ENCODE data around the gene LYSMD3.

DNA sequence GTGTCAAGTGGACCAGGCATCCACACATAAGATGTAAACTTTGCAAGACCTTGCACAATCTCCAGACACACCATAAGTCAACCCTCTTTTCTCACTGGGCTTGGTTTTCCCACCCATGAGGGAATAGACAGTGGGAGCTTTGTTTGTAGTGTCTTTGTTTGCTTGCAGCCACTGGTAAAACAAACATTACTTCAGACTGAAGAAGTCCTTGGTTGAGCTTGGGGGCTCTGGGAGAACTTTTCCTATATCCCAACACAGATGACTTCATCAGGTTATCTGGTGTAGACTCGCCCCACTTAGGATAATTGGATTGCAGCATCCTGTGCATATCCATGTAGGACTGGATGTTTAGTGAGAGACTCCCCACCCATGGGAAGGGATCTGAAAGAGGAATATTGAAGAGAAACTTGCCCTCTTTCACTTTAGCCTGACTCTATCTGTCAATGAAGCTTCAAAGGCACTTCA is 17.7 kb upstream of the LYSMD3 start:
- TF ChIP-seq, protein P1, sequence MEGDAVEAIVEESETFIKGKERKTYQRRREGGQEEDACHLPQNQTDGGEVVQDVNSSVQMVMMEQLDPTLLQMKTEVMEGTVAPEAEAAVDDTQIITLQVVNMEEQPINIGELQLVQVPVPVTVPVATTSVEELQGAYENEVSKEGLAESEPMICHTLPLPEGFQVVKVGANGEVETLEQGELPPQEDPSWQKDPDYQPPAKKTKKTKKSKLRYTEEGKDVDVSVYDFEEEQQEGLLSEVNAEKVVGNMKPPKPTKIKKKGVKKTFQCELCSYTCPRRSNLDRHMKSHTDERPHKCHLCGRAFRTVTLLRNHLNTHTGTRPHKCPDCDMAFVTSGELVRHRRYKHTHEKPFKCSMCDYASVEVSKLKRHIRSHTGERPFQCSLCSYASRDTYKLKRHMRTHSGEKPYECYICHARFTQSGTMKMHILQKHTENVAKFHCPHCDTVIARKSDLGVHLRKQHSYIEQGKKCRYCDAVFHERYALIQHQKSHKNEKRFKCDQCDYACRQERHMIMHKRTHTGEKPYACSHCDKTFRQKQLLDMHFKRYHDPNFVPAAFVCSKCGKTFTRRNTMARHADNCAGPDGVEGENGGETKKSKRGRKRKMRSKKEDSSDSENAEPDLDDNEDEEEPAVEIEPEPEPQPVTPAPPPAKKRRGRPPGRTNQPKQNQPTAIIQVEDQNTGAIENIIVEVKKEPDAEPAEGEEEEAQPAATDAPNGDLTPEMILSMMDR (IDR thresholded peaks at IDR 0.05), result no peak
- TF ChIP-seq POLR2A (IDR thresholded peaks at IDR 0.05), result no peak
